ENCODE results near the gene CD8A.

Gene CD8A

GRCh38 chr2:86751778-86752177, 38.9 kb downstream of the CD8A start:
- no CpG with 5 or more reads among the region's 1 CpG for WGBS (ENCODE audit: extremely low coverage, insufficient coverage, insufficient read length)
- Histone ChIP-seq H3K79me2 (ENCODE audit: control insufficient read depth, insufficient read depth, low read length, poor library complexity) (no peaks in the 10 kb centered on the region), H4K91ac (ENCODE audit: low read depth, low read length) (no peak overlapping the region), H3K14ac (ENCODE audit: low read length) (no peak overlapping the region), H3K18ac (ENCODE audit: low read length) (no peak overlapping the region), H3K27ac (ENCODE audit: low read depth, low read length) (no peak overlapping the region), H3K4ac (ENCODE audit: low read depth, low read length) (no peak overlapping the region), H2BK120ac (ENCODE audit: insufficient read depth, low read length, poor library complexity) (no peak overlapping the region), H3K36me3 (ENCODE audit: control insufficient read depth in 1 of 2, insufficient read depth in 2 of 2, low read length in 2 of 2) (peaks cover 3 to 5% of the 10 kb centered on the region in 2 experiments), H3K79me1 (ENCODE audit: low read length) (no peaks in the 10 kb centered on the region), H3K4me1 (ENCODE audit: control insufficient read depth in 1 of 2, insufficient read depth in 2 of 2, low read length in 2 of 2) (no peaks in the 10 kb centered on the region), H2AK5ac (ENCODE audit: low read length) (no peak overlapping the region), H3K23ac (ENCODE audit: low read length) (no peak overlapping the region), H3K4me3 (ENCODE audit: low read depth, low read length) (no peak overlapping the region), H4K8ac (ENCODE audit: low read depth, low read length) (no peak overlapping the region), H3K27me3 (ENCODE audit: insufficient read depth, low read length) (no peaks in the 10 kb centered on the region), H3K9ac (ENCODE audit: low read length) (no peak overlapping the region), H3K4me2 (ENCODE audit: low read length) (no peak overlapping the region), H4K12ac (ENCODE audit: low read depth, low read length) (no peak overlapping the region), H2BK12ac (ENCODE audit: low read length) (no peak overlapping the region), H3K9me3 (ENCODE audit: insufficient read depth, low read depth, low read length) (no peaks in the 10 kb centered on the region), H2BK5ac (ENCODE audit: low read depth, low read length, poor library complexity) (no peak overlapping the region), H2AFZ (ENCODE audit: insufficient read depth, low read length, poor library complexity) (no peak overlapping the region)
- DNase-seq = no peak

GRCh38 chr2:86750240-86750839, 40.4 kb downstream of the CD8A start:
- H3K4me1 ChIP-seq (ENCODE audit: control insufficient read depth in 1 of 2, insufficient read depth in 2 of 2, low read length in 2 of 2) = no peaks in the 10 kb centered on the region
- H4K91ac ChIP-seq (ENCODE audit: low read depth, low read length) = no peak overlapping the region
- H3K4me2 ChIP-seq (ENCODE audit: low read length) = no peak overlapping the region
- no peak overlapping the region for H4K8ac ChIP-seq (ENCODE audit: low read depth, low read length)
- DNase-seq = no peak
- no peak overlapping the region for H2AK5ac ChIP-seq (ENCODE audit: low read length)
- H4K12ac ChIP-seq (ENCODE audit: low read depth, low read length) = no peak overlapping the region
- no peak overlapping the region for H3K18ac ChIP-seq (ENCODE audit: low read length)
- no peak overlapping the region for H3K9ac ChIP-seq (ENCODE audit: low read length)
- H2BK5ac ChIP-seq (ENCODE audit: low read depth, low read length, poor library complexity) = no peak overlapping the region
- H2BK12ac ChIP-seq (ENCODE audit: low read length) = no peak overlapping the region
- no peaks in the 10 kb centered on the region for H3K9me3 ChIP-seq (ENCODE audit: insufficient read depth, low read depth, low read length)
- no peak overlapping the region for H3K14ac ChIP-seq (ENCODE audit: low read length)
- no peak overlapping the region for H3K4me3 ChIP-seq (ENCODE audit: low read depth, low read length)
- WGBS (ENCODE audit: extremely low coverage, insufficient coverage, insufficient read length) = no CpG with 5 or more reads among the region's 3 CpGs
- no peaks in the 10 kb centered on the region for H3K27me3 ChIP-seq (ENCODE audit: insufficient read depth, low read length)
- H3K27ac ChIP-seq (ENCODE audit: low read depth, low read length) = no peak overlapping the region
- no peak overlapping the region for H2AFZ ChIP-seq (ENCODE audit: insufficient read depth, low read length, poor library complexity)
- H3K79me2 ChIP-seq (ENCODE audit: control insufficient read depth, insufficient read depth, low read length, poor library complexity) = no peaks in the 10 kb centered on the region
- peaks cover 3 to 5% of the 10 kb centered on the region in 2 experiments for H3K36me3 ChIP-seq (ENCODE audit: control insufficient read depth in 1 of 2, insufficient read depth in 2 of 2, low read length in 2 of 2)
- H2BK120ac ChIP-seq (ENCODE audit: insufficient read depth, low read length, poor library complexity) = no peak overlapping the region
- no peak overlapping the region for H3K23ac ChIP-seq (ENCODE audit: low read length)
- H3K4ac ChIP-seq (ENCODE audit: low read depth, low read length) = no peak overlapping the region
- no peaks in the 10 kb centered on the region for H3K79me1 ChIP-seq (ENCODE audit: low read length)

GRCh38 chr2:86747711-86748639, 42.7 kb downstream of the CD8A start:
- no peak overlapping the region for H4K91ac ChIP-seq (ENCODE audit: low read depth, low read length)
- H3K4me1 ChIP-seq (ENCODE audit: control insufficient read depth in 1 of 2, insufficient read depth in 2 of 2, low read length in 2 of 2) = no peaks in the 10 kb centered on the region
- H3K27ac ChIP-seq (ENCODE audit: low read depth, low read length) = no peak overlapping the region
- no peak overlapping the region for H2BK5ac ChIP-seq (ENCODE audit: low read depth, low read length, poor library complexity)
- peak in 1 of 2 donors; percentile 44 for DNase-seq
- no peak overlapping the region for H3K4ac ChIP-seq (ENCODE audit: low read depth, low read length)
- no peak overlapping the region for H3K23ac ChIP-seq (ENCODE audit: low read length)
- no CpG with 5 or more reads among the region's 9 CpGs for WGBS (ENCODE audit: extremely low coverage, insufficient coverage, insufficient read length)
- H2AK5ac ChIP-seq (ENCODE audit: low read length) = no peak overlapping the region
- no peak overlapping the region for H3K18ac ChIP-seq (ENCODE audit: low read length)
- H3K79me2 ChIP-seq (ENCODE audit: control insufficient read depth, insufficient read depth, low read length, poor library complexity) = no peaks in the 10 kb centered on the region
- H3K79me1 ChIP-seq (ENCODE audit: low read length) = no peaks in the 10 kb centered on the region
- H3K14ac ChIP-seq (ENCODE audit: low read length) = no peak overlapping the region
- no peak overlapping the region for H3K4me2 ChIP-seq (ENCODE audit: low read length)
- H3K27me3 ChIP-seq (ENCODE audit: insufficient read depth, low read length) = no peaks in the 10 kb centered on the region
- H4K12ac ChIP-seq (ENCODE audit: low read depth, low read length) = no peak overlapping the region
- no peak overlapping the region for H3K9ac ChIP-seq (ENCODE audit: low read length)
- no peak overlapping the region for H4K8ac ChIP-seq (ENCODE audit: low read depth, low read length)
- H3K36me3 ChIP-seq (ENCODE audit: control insufficient read depth in 1 of 2, insufficient read depth in 2 of 2, low read length in 2 of 2) = peaks cover 0 to 3% of the 10 kb centered on the region in 2 experiments
- H2BK120ac ChIP-seq (ENCODE audit: insufficient read depth, low read length, poor library complexity) = no peak overlapping the region
- H2AFZ ChIP-seq (ENCODE audit: insufficient read depth, low read length, poor library complexity) = no peak overlapping the region
- H2BK12ac ChIP-seq (ENCODE audit: low read length) = no peak overlapping the region
- no peaks in the 10 kb centered on the region for H3K9me3 ChIP-seq (ENCODE audit: insufficient read depth, low read depth, low read length)
- no peak overlapping the region for H3K4me3 ChIP-seq (ENCODE audit: low read depth, low read length)

- DNase-seq = peak in 1 of 2 donors; percentile 12
- Histone ChIP-seq H3K4ac (ENCODE audit: low read depth, low read length) (no peak overlapping the region), H3K4me2 (ENCODE audit: low read length) (no peak overlapping the region), H2AK5ac (ENCODE audit: low read length) (no peak overlapping the region), H2BK12ac (ENCODE audit: low read length) (no peak overlapping the region), H3K23ac (ENCODE audit: low read length) (no peak overlapping the region), H3K27ac (ENCODE audit: low read depth, low read length) (no peak overlapping the region), H3K18ac (ENCODE audit: low read length) (no peak overlapping the region), H3K4me1 (ENCODE audit: control insufficient read depth in 1 of 2, insufficient read depth in 2 of 2, low read length in 2 of 2) (no peaks in the 10 kb centered on the region), H3K79me2 (ENCODE audit: control insufficient read depth, insufficient read depth, low read length, poor library complexity) (no peaks in the 10 kb centered on the region), H4K91ac (ENCODE audit: low read depth, low read length) (no peak overlapping the region), H3K14ac (ENCODE audit: low read length) (no peak overlapping the region), H3K9ac (ENCODE audit: low read length) (no peak overlapping the region), H3K79me1 (ENCODE audit: low read length) (no peaks in the 10 kb centered on the region), H3K27me3 (ENCODE audit: insufficient read depth, low read length) (no peaks in the 10 kb centered on the region), H2BK5ac (ENCODE audit: low read depth, low read length, poor library complexity) (no peak overlapping the region), H3K36me3 (ENCODE audit: control insufficient read depth in 1 of 2, insufficient read depth in 2 of 2, low read length in 2 of 2) (peaks cover 0 to 2% of the 10 kb centered on the region in 2 experiments), H3K4me3 (ENCODE audit: low read depth, low read length) (no peak overlapping the region), H3K9me3 (ENCODE audit: insufficient read depth, low read depth, low read length) (no peaks in the 10 kb centered on the region), H2AFZ (ENCODE audit: insufficient read depth, low read length, poor library complexity) (no peak overlapping the region), H4K12ac (ENCODE audit: low read depth, low read length) (no peak overlapping the region), H2BK120ac (ENCODE audit: insufficient read depth, low read length, poor library complexity) (no peak overlapping the region), H4K8ac (ENCODE audit: low read depth, low read length) (no peak overlapping the region)
Measured at GRCh38 chr2:86746939-86747338, 43.8 kb downstream of the CD8A start.
